HG03280 (cell line): ENCODE data around the gene METRN.
"Not testable (repeated sequence)": the region's sequence is repeated elsewhere in the genome, so short reads cannot be mapped to it uniquely, and the experiment has no call there.

Experiments used
- ATAC-seq: cut with Tn5 transposase; IDR thresholded peaks from one replicate; pipeline ENCODE4 v1.9.1; 2021; ENCODE audit warnings: mild to moderate bottlenecking, moderate library complexity; ENCODE audit not compliant: unreplicated experiment

METRN gene

DNA sequence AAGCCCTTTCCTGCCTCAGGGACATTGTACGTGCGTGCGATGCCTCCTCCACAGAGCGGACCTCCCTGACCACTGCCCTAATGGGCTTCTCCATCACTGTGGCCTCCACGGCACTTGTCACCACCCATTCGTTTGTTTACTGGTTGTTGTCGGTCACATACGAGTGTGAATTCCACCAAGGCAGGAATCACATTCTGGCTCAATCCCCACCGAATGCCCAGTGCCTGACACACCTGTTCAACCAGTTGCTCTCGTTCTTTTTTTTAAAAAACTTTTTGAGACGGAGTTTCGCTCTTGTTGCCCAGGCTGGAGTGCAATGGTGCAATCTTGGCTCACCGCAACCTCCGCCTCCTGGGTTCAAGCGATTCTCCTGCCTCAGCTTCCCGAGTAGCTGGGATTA lies 23.7 kb upstream of the METRN start:
- ATAC-seq: not testable (repeated sequence)

DNA sequence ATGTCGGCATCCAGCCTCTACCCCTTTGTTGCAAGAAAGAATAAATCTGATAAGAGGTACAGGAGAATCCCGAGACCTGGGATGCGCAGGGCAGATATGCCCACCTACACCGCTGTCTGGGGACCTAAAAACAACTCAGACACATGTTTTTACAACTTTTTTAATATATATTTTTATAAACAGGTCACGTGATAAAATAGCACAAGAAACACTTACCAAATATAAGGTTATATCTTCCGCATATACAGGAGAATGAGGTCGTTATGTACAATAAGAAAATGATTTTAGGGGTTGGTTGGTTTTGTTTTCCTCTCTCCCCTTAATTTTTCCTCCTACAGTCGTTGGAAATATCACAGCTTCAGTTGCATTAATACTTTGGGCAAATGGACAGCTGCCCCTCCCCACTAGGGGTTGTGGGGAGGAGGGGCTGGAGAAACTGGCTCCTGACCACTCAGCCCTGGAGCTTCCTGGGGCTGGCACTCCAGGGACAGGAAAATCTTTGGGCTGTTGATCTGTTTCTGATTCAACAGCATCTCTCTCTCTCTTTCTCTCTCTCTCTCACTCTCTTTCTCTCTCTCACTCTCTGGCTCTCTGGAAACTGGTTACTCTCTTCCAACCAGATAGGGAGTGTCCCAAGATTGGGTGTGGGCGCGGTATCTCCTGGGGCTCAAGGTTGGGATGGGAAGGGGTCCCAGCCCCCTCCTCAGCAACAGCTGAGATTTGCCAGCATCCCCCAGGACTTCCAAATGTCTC lies 22.4 kb upstream of the METRN start:
- ATAC-seq: no peak

DNA sequence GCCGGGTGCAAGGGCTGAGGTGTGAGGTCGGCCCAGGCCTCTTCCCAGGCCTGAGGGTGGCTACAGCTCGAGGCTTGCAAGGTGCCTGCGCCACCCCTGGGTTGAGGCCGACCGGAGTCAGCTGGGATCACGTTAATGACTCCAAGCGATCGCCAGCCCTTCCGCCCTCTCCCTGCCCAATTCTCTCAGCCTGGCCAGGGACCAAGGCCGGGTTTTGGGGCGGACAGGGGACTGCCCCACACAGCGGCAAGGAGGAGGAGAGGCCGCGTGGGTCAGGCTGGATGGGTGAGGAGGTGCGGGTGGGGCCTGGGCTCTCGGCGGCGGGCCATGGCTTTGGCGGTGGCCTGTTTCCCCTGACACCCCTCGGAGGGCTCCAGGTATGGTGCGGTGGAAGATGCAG lies 21.6 kb upstream of the METRN start:
- ATAC-seq: no peak

DNA sequence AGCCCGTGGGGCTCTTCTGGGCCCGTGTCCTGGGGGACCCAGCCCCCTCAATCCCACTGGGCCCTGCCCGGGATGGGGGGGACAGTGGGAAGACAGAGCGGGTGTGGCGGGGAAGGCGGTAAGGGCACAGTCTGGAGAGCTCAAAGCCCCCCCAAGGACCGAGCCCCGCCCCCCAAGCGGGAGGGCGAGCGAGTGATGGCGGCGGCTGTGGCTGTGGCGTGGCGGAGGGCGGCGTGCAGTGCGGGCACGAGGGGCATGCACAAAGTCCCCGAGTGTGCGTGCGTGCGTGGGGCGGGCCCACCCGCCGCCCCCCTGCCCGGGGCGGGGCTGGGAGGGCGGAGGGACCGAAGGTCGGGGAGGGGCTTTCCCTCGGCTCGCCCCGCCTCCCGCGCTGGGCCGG lies 21.2 kb upstream of the METRN start:
- no peak for ATAC-seq

DNA sequence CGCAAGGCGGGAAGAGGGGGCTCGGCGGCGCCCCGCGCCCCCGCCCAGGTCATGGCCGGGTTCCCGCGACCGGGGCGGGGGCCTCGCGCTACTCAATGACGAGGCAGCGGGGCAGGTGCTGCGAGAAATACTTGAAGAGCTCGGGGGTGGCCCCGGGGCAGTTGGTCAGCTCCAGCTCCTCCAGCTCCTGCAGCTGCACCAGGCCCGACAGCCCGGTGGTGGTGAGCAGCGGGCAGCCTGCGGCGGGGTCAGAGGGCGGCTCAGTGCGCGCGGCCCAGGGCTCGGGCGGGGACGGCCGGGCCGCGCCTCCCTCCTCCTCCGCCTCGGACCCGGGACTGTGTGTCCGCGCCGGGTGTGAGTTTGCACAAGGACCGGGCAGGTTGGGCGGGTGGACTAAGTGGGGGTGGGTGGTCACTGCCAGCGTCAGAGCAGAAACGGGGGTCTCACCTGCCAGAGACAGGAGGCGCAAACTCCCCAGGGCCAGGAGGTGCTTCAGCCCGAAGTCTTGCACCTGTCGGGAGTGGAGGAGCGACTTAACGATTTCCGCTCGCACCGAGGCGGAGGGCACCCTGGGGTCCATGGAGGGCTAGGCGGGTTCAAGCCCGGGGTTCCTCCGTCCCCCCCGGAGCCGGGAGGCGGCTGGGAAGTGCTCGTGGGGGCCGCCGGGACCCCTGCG lies 20.6 kb upstream of the METRN start:
- ATAC-seq: no peak

DNA sequence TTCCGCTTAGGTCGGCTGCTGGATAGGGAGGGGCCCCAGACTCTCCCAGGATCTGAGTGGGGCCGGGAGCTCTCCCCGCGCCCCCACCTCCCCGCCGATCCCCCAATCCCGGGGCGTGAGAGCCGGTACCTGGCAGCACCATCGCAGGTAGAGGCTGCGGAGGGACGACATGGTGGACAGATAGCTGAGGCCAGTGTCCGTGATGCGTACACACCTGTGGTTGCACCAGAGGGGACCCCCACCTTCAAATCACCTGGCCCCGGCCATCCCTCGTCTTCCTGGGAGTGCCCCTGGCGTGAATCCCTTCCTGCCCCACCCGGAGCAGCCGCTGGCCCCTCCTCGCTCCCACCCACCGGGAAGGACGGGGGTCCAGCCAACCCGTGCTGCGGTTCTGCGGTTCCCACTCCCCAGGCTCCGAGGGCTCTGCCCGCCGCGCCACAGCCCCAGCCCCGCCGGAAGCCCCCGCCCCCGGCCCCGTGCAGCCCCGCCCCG lies 20.0 kb upstream of the METRN start:
- ATAC-seq: no peak

DNA sequence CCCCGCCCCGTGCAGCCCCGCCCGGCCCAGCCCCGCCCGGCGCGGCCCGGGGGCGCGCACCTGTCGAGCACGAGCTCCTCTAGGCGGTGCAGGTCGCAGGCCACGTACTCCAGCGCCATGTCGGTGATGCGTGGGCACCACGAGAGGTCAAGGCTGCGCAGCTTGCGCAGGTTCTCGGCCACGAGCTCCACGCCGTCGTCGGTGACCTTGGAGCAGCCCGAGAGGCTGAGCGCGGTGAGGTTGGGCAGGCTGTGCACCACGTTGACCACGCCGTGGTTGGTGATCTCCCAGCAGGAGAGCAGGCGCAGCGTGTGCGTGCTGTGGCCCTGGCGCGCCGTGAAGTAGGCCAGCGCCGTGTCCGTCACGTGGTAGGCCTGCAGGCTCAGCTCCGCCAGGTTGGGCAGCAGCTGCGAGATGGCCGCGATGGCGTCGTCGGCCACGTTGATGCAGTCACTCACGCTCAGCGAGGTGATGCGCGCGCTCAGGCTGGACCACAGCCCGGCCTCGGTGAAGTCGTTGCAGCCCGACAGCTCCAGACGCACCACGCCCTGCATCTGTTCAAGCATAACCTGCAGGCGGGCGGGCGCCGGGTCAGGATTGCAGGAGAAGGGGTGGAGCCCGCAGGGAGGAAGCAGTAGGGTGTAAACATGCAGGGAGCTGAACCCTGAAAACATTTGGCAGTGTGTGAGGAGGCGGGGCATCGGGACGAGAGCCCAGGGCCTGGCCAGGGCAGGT lies 19.4 kb upstream of the METRN start:
- no peak for ATAC-seq

DNA sequence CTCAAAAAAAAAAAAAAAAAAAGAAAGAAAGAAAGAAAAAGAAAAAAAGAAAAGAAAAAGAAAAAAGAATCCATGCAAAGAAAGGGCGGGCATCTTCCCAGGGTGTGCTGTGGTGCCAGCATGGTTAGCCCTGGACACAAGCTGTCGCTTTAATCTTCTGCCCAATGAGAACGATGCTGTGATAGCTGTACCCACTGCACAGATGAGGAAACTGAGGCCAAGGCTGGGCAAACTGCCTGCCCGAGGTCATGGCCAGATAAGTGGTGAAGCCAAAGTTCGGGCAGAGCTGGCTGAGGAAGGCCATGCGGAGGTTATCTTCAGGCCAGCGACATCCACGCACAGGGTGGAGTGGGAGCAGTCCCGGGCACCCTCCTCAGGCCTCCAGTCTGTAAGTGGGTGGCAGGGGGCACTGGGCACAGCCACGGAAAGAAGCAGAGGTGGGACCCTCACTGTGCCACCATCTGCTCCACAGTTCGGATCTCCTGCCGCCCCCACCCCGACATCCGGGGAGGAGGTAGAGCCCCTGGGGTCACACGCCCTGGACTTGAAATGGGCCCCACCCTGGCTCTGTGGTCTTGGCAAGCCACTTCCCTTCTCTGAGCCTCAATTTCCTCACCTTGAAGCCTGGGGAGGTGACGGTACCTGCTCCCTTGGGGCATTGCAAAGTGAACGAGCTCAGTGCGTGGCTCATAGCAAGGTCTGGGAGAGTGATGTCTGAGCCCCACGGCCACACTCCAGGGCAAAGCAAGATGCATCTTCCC lies 15.8 kb upstream of the METRN start:
- ATAC-seq: no peak

DNA sequence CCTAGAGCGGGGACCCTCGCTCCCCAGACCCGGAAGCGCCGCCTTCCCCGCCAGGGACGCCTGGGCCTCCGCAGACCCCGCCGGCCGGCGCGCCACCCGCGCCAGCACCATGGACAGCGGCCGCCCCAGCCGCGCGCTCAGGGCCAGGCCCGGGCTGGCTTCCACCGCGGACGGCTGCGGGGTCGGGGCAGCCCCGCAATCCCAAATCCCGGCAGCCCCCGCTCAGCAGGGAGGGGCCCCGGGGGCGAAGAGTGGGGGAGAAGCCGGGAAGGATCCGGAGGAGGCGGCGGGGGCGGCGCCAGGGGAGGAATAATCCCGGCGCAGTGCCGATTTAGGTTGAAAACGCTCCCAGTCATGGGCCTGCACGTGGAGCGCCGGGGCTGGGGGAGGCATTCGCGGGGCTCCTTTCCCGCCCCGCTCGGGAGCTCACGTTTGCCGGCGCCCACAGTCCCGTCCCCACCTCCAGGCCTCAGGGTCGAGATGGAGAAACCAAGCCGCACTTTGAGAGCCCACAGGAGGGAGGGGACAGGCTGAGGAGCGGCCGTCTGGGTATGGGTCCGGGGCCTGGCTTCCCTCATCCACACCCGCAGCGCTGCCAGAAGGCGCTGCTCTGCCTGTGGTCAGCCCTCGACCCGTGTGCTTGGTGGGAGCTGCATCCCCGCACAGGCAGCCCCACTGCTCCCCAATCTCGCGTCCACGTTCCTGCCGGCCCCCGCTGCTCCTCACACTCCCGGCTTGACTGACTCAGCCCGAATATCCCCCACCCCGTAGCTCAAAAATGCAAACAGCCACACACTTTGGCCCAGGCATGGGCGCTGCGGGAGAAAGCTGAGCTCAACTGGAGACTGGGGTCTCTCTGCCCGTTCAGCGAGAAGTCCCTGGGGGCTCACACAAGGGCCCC lies 14.0 kb upstream of the METRN start:
- ATAC-seq: no peak

DNA sequence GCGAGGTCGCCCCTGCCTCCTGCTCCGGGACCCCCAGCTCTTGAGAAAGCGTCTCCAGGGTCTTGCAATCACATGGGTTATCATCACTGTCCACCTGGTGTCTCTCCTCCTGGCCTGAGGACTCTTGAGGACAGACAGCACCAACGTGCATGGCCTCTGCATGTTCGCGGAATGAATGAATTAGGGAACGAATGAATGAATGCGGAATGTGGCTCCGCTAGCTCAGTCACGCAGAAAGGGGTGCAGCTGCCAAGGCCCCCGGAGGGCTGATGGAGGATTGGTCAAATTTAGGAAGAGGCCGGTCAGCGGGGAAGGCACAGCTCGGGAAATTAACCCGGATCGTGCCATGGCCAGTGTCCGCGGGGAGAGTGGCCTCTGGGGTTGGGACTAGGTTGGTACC lies 12.6 kb upstream of the METRN start:
- no peak for ATAC-seq

DNA sequence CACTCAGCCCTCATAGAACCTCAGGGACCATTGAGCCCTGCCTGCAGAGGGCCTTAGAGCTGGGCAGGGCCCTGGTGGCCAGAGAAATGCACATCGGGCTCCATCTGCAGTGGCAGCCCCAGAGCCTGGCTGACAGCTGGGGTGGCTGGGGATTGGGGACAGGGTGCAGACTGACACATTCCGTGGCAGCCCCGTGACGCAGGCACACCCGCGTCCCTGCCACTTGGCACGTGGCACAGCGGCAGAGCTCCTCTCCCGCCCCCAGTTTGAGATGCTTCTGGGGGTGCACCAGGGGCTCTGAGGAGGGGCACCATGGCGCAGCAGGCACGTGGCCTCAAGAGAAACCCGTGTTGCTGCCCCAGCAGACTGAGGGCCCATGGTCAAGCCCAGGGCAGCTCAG lies 11.5 kb upstream of the METRN start:
- ATAC-seq: no peak

DNA sequence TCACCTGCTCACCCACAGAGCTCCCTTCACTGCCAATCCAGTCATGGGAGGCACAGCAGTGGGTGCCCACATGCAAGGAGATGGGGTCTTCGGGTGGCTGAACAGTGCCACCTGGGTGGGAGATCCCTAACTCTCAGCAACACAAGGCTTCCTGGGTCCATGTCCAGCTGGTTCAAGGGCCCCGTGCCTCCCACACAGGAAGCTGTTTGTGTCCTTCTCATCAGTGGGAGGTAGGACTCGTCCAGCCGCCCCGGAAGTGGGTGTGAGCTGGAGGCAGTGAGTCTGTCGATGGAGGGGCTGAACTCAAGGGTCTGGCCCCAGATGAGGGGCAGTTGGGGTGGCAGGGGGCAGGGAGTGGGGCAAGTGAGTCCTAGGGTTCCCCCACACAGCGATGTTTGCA lies 10.9 kb upstream of the METRN start:
- ATAC-seq: no peak

DNA sequence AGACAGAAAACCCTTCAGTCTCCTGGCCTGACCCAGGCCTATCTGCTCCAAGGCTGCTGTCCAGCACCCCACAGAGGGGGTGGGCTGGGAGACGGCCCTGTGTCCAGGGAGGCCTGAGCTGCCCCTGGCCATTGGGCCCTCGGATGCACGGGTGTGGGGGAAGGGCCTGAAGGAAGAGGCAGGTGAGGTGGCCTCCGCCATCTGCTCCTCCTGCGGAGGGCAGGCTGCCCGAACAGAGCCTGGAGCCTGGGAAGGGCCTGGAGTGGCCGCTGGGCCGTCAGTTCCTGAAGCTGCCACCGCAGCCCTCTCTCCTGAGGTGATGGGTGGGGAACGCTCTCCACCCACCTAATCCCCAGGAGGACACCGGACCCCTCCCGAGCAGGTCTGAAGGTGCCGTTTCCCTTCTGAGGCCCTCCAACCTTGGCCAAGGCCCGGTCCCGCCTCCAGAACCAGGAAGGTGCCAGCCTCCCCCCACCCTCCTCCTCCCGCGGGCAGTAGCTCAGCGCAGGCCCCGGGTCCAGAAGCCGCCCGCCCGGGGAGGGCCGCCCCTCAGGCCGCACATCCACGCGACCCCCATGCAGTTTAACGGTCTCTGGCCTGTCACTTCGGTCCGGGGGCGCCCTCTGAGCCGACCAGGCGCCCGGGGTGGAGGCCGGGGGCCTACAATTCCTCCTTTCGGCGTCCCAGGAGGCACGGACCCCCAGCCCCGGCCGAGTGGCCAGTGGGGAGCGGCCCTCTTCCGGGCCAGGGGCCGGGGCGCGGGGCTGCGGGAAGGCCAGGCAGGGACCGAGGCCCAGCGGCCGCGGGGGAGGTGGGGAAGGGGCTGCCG lies 10.2 kb upstream of the METRN start:
- ATAC-seq: no peak

DNA sequence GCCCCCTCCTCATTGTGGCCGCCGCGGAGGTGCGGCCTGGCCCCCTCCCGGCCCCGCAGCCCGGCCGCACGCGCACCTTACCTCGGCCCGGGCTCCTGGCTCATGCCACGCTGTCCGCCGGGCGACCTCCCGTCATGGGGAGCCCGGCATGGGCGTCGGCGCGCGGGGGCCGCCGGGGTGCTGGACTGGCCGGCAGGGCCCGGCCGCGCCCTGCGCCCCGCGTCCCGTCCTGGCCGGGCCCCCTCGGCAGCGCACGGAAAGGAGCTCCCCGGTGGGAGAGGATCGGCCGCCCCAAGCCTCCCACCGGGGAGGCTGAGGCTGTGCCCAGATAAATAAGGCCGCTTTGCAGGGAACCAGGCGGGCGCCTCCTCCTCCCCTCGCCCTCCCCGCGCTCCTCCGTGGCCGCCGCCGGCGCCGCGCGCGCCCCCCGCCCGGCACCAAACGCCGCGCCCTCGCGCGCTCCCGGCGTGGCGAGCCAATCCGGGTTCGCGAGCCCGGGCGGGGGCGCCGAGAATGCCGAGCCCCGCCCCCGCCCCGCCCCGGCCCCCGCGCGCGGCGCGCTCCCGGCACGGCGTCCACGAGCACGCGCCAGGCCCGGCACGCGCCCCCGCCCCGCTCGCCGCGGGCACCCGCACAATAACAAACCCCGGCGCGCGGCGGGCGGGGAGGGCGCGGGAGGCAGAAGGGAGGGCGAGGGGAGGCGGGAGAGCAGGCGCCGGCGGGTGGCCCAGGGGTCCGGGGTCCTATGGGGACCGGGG lies 9.3 kb upstream of the METRN start, which contains the start of gene FBXL16:
FBXL16 (minus strand) TSS at position 371 of the 758 bp plus-strand sequence. CDS start 8,396 bp downstream, outside the sequence.
- ATAC-seq: no peak

DNA sequence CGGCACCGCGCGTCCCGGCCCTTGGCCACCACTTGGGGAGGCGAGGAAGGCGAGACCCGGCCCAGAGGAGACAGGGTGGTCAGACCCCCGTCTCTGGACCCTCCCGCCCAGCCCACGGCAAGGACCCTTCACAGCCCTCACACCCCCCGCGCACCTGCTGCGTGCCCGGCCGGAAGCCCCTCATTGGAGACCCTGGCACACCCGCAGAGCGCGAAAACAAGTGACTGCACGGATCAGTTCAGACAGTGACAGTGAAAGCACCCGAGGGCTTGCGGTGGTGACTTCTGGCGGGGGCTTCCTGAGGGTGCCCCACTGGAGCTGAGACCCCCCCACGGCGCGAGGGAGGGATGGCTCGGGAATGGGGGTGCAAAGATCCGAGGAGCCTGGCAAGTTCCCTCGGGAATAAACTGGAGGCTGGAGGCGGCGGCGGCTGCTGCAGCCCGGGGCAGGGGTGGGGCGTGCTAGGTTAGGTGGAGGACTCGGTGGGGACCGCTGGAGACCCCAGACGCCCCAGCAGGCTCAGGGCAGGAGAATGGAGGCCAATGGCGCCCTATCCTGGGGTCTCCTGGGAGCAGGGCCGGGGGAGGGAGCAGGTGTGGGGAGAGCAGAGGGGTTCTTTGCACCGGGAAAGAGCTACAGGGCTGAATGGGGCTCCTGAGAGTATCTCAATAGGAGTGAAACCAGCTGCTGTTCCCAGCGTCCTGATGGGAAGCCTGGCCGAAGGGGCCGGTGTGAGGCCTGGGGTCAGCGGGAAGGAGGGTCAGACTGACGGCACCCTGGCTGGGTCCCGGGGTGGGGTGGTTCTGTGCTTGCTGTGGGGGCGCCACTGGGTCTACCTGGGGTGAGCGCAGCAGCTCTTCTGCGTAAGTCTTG lies 8.5 kb upstream of the METRN start:
- ATAC-seq: no peak

DNA sequence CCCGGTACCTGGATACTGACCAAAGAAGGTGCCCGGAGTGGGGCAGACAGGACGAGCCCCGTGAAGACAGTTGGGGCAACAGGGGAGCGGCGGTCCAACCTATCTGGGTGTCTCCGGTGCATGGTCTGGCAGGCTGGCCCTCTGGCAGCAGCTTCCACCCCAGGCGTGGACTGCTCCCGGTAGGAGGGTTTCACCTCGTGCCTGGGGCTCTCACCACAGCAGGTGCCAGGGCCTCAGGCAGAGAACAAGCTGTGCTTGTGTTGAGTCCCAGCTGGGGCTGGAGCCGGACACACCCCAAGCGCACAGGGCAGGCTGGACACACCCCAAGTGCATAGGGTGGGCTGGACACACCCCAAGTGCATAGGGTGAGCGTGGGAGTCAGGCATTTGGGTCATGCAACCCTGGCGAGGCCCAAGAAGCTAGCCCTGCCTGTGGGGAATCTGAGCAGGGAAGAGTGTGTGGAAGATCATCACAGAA lies 7.8 kb upstream of the METRN start:
- no peak for ATAC-seq

DNA sequence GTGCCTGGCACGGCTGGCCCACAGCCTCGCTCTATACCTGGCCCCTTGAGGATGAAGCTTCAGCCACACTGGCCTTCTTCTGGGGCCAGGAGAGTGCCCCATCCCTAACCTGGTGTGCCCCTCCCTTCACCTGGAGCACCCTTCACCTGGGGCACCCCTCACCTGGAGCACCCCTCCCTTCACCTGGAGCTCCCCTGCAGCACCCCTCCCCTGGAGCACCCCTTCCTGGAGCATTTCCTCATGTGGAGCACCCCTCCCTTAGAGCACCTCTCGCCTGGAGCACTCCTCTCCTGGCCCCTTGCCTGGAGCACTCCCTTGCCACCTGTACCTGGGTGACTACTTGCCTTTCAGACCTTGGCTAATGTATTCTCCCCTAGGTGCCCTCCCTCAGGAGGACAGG lies 6.9 kb upstream of the METRN start:
- no peak for ATAC-seq
